HCT116 (cell line): ENCODE measurements around the gene USP27X.

ENCODE experiments used
- EZH2 ChIP-seq: fragments of 200-600 bp; sonication (generic); IDR thresholded peaks from 2 replicates; pipeline ENCODE4 v1.6.1; 2017; ENCODE audit warnings: antibody characterized with exemption, mixed run types
- EZH2phosphoT487 ChIP-seq: fragments of 200-600 bp; IDR thresholded peaks from 2 replicates; pipeline ENCODE4 v1.6.1; 2018; ENCODE audit warnings: antibody characterized with exemption, borderline replicate concordance
- POLR2A ChIP-seq: IDR thresholded peaks from 2 replicates; pipeline ENCODE4 v1.7.0; 2011; ENCODE audit warnings: borderline replicate concordance; ENCODE audit not compliant: insufficient read depth, insufficient read length; ENCODE audit errors: extremely low read depth
- POLR2AphosphoS5 ChIP-seq: IDR thresholded peaks from 2 replicates; pipeline ENCODE4 v1.6.1; 2011; ENCODE audit warnings: mild to moderate bottlenecking, low read depth, low read length, moderate library complexity
- SP1 ChIP-seq: IDR thresholded peaks from 2 replicates; pipeline ENCODE4 v1.6.1; 2012; ENCODE audit warnings: low read depth
- YY1 ChIP-seq: IDR thresholded peaks from 2 replicates; pipeline ENCODE4 v1.6.1; 2011; ENCODE audit warnings: low read length, low read depth, moderate library complexity, mild to moderate bottlenecking; ENCODE audit not compliant: insufficient replicate concordance; ENCODE audit errors: extremely low read depth
- ZNF274 ChIP-seq: fragments of 200-500 bp; sonication (Bioruptor generic); IDR thresholded peaks from 2 replicates; pipeline ENCODE4 v1.6.1; 2014; ENCODE audit warnings: mild to moderate bottlenecking, low read depth, low read length, inconsistent platforms
- TF ChIP-seq, protein P1 (sequence below), 3 experiments: fragments of 200-600 bp in 1 of 3; sonication (generic) in 1 of 3; IDR thresholded peaks in 2 of 3; conservative IDR thresholded peaks in 1 of 3; 2 replicates each; pipeline ENCODE4 v1.5.1; 2012 to 2017; ENCODE audit warnings: low read depth in 2 of 3, low read length in 2 of 3, antibody characterized with exemption in 1 of 3, borderline replicate concordance in 1 of 3, control low read depth in 1 of 3, mild to moderate bottlenecking in 1 of 3, mixed read lengths in 1 of 3, mixed run types in 1 of 3, moderate library complexity in 1 of 3; ENCODE audit not compliant: insufficient read depth in 1 of 3
- TF ChIP-seq, protein P2 (sequence below): IDR thresholded peaks from 2 replicates; pipeline ENCODE4 v1.6.1; 2012
- TF ChIP-seq, protein P3 (sequence below): IDR thresholded peaks from 2 replicates; pipeline ENCODE4 v1.6.1; 2012
- TF ChIP-seq, protein P4 (sequence below): IDR thresholded peaks from 2 replicates; pipeline ENCODE4 v1.6.1; 2012; ENCODE audit warnings: low read depth

DNA sequence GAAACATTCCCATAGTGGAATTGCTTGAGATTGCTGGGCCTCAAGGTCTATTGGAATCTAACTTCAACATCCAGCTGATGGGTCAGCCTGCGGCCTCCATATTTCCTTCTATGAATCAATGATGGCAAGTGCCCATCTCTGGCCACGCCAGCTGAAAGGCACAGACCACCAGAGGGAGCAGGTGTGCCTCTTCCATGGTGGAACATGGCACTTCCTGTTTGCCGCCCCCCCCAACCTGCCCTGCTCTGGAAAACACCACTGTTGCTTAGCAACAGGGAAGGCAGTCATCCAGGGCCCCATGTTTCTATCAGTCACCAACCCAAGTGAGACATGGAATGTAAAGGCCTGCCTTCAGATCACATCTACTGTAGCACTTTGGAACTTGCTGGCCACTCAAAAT is 38.6 kb upstream of the USP27X start:
- TF ChIP-seq, protein P1, sequence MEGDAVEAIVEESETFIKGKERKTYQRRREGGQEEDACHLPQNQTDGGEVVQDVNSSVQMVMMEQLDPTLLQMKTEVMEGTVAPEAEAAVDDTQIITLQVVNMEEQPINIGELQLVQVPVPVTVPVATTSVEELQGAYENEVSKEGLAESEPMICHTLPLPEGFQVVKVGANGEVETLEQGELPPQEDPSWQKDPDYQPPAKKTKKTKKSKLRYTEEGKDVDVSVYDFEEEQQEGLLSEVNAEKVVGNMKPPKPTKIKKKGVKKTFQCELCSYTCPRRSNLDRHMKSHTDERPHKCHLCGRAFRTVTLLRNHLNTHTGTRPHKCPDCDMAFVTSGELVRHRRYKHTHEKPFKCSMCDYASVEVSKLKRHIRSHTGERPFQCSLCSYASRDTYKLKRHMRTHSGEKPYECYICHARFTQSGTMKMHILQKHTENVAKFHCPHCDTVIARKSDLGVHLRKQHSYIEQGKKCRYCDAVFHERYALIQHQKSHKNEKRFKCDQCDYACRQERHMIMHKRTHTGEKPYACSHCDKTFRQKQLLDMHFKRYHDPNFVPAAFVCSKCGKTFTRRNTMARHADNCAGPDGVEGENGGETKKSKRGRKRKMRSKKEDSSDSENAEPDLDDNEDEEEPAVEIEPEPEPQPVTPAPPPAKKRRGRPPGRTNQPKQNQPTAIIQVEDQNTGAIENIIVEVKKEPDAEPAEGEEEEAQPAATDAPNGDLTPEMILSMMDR (IDR thresholded peaks at IDR 0.05 in 2 of 3, conservative IDR thresholded peaks at IDR 0.05 in 1 of 3; ENCODE audit: borderline replicate concordance in 1 of 3, insufficient read depth in 1 of 3, low read depth in 2 of 3, low read length in 2 of 3): peak; percentile 53 to 73 (median 58); a peak in 5 of 6 replicates
- no peak for TF ChIP-seq POLR2AphosphoS5
- TF ChIP-seq EZH2: no peak
- TF ChIP-seq YY1: peak; percentile 57
- TF ChIP-seq ZNF274: no peak
- no peak for TF ChIP-seq EZH2phosphoT487
- TF ChIP-seq, protein P2, sequence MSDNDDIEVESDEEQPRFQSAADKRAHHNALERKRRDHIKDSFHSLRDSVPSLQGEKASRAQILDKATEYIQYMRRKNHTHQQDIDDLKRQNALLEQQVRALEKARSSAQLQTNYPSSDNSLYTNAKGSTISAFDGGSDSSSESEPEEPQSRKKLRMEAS: no peak
- TF ChIP-seq POLR2A: no peak
- TF ChIP-seq, protein P3, sequence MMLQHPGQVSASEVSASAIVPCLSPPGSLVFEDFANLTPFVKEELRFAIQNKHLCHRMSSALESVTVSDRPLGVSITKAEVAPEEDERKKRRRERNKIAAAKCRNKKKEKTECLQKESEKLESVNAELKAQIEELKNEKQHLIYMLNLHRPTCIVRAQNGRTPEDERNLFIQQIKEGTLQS: no peak
- TF ChIP-seq, protein P4, sequence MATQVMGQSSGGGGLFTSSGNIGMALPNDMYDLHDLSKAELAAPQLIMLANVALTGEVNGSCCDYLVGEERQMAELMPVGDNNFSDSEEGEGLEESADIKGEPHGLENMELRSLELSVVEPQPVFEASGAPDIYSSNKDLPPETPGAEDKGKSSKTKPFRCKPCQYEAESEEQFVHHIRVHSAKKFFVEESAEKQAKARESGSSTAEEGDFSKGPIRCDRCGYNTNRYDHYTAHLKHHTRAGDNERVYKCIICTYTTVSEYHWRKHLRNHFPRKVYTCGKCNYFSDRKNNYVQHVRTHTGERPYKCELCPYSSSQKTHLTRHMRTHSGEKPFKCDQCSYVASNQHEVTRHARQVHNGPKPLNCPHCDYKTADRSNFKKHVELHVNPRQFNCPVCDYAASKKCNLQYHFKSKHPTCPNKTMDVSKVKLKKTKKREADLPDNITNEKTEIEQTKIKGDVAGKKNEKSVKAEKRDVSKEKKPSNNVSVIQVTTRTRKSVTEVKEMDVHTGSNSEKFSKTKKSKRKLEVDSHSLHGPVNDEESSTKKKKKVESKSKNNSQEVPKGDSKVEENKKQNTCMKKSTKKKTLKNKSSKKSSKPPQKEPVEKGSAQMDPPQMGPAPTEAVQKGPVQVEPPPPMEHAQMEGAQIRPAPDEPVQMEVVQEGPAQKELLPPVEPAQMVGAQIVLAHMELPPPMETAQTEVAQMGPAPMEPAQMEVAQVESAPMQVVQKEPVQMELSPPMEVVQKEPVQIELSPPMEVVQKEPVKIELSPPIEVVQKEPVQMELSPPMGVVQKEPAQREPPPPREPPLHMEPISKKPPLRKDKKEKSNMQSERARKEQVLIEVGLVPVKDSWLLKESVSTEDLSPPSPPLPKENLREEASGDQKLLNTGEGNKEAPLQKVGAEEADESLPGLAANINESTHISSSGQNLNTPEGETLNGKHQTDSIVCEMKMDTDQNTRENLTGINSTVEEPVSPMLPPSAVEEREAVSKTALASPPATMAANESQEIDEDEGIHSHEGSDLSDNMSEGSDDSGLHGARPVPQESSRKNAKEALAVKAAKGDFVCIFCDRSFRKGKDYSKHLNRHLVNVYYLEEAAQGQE: no peak
- TF ChIP-seq SP1: no peak
